ENCODE measurements around the gene OTUD3.

Gene OTUD3, protein sequence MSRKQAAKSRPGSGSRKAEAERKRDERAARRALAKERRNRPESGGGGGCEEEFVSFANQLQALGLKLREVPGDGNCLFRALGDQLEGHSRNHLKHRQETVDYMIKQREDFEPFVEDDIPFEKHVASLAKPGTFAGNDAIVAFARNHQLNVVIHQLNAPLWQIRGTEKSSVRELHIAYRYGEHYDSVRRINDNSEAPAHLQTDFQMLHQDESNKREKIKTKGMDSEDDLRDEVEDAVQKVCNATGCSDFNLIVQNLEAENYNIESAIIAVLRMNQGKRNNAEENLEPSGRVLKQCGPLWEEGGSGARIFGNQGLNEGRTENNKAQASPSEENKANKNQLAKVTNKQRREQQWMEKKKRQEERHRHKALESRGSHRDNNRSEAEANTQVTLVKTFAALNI

DNA sequence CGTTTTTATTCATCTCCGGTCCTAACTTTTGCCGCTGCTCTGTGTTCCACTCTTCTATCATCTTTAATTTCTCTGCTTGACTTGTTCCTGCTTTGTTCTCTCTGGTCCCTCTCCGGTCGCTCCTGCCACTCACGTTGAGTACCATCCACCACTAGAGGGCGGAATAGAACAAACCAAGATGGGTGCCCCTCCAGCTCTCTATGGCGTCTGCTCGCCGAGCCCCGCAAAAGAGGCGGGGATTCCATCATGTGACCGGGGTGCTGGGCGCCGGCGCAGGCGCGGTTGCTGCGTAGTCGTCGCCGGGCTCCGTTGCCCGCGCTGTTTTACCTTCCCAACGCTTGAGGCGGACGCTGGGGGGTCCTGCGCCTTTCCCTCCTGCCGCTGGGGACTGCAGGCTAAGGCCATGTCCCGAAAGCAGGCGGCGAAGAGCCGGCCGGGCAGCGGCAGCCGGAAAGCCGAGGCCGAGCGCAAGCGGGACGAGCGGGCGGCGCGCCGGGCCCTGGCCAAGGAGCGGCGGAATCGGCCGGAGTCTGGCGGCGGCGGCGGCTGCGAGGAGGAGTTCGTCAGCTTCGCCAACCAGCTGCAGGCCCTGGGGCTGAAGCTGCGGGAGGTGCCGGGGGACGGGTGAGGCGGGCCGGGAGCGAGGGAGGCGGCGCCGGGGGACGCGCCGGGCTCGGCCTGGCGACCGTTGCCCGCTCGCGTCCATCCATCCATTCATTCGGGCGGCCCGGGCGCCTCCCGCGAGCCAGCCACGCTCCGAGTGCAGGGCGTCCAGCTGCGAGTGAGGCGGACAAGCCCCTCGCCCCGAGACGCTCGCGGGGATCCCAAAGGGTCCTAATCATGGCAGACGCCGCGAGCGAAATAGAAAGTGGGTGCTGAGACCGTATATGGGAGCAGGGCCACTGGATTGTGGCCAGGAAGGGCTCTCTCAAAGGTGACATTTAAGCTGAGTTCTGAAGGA is at the start of gene OTUD3:
Gene OTUD3 (plus strand): TSS at position 285 of the 961 bp plus-strand sequence. CDS start 119 bp downstream, at position 404.
- no peaks in the 10 kb centered on the region for H4K20me1 ChIP-seq (ENCODE audit: insufficient read depth, low read length)
- H3K27me3 ChIP-seq (ENCODE audit: insufficient read depth, low read length), result peaks cover 3% of the 10 kb centered on the region; the same call in 1 of the 2 replicates
- H3K79me2 ChIP-seq (ENCODE audit: insufficient read depth, low read length), result peaks cover 31% of the 10 kb centered on the region
- TF ChIP-seq, protein P1, sequence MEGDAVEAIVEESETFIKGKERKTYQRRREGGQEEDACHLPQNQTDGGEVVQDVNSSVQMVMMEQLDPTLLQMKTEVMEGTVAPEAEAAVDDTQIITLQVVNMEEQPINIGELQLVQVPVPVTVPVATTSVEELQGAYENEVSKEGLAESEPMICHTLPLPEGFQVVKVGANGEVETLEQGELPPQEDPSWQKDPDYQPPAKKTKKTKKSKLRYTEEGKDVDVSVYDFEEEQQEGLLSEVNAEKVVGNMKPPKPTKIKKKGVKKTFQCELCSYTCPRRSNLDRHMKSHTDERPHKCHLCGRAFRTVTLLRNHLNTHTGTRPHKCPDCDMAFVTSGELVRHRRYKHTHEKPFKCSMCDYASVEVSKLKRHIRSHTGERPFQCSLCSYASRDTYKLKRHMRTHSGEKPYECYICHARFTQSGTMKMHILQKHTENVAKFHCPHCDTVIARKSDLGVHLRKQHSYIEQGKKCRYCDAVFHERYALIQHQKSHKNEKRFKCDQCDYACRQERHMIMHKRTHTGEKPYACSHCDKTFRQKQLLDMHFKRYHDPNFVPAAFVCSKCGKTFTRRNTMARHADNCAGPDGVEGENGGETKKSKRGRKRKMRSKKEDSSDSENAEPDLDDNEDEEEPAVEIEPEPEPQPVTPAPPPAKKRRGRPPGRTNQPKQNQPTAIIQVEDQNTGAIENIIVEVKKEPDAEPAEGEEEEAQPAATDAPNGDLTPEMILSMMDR (IDR thresholded peaks at IDR 0.05; ENCODE audit: low read length), result peak; percentile 91
- no peak for TF ChIP-seq EZH2 (IDR thresholded peaks at IDR 0.05; ENCODE audit: borderline replicate concordance, low read length)
- H2AFZ ChIP-seq (ENCODE audit: low read length), result peak within 1 kb of the TSS; percentile 54
- H3F3A ChIP-seq (ENCODE audit: insufficient read depth, low read length), result no peaks in the 10 kb centered on the region
- peak within 1 kb of the TSS; percentile 88 for H3K9ac ChIP-seq (ENCODE audit: low read length)
- H3K4me1 ChIP-seq (ENCODE audit: insufficient read depth, low read length, severe bottlenecking), result peaks cover 22% of the 10 kb centered on the region
- H3K4me3 ChIP-seq (ENCODE audit: low read depth, low read length, poor library complexity, severe bottlenecking), result peak within 1 kb of the TSS; percentile 80
- H3K36me3 ChIP-seq (ENCODE audit: insufficient read depth, low read length), result peaks cover 3% of the 10 kb centered on the region
- H3K9me3 ChIP-seq (ENCODE audit: low read length), result no peaks in the 10 kb centered on the region
- H3K27ac ChIP-seq (ENCODE audit: low read depth, low read length, poor library complexity, severe bottlenecking), result no peak within 1 kb of the TSS
- H3K9me2 ChIP-seq (ENCODE audit: low read depth, low read length), result no peaks in the 10 kb centered on the region
- H3K4me2 ChIP-seq (ENCODE audit: low read length), result peak within 1 kb of the TSS; percentile 82

- no peak overlapping the region for H3K4me2 ChIP-seq (ENCODE audit: low read length)
- H4K20me1 ChIP-seq (ENCODE audit: insufficient read depth, low read length), result no peaks in the 10 kb centered on the region
- H3F3A ChIP-seq (ENCODE audit: insufficient read depth, low read length), result no peaks in the 10 kb centered on the region
Observed at GRCh38 chr1:19835578-19835977, 46.6 kb upstream of the OTUD3 start.

DNA sequence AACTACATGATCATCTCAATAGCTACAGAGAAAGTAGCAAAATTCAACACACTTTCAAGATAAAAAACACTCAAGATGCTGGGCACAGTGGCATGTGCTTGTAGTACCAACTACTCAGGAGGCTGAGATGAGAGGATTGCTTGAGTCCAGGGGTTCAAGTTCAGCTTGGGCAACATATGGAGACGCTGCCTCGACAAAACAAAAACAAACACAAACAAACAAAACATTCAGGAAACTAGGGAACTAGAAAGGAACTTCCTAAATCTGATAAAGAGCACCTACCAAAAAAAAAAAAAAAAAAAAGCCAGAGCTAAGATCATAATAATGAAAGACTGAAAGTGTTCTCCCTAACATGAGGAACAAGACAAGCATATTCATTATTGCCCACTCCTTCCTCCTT is 44.3 kb upstream of the OTUD3 start:
- no peak overlapping the region for H3K9ac ChIP-seq (ENCODE audit: low read length)
- no peak overlapping the region for H2AFZ ChIP-seq (ENCODE audit: low read length)
- H3K36me3 ChIP-seq (ENCODE audit: insufficient read depth, low read length), result no peaks in the 10 kb centered on the region
- H3K27ac ChIP-seq (ENCODE audit: low read depth, low read length, poor library complexity, severe bottlenecking), result no peak overlapping the region
- no peak for TF ChIP-seq EZH2 (IDR thresholded peaks at IDR 0.05; ENCODE audit: borderline replicate concordance, low read length)
- TF ChIP-seq, protein P1 (IDR thresholded peaks at IDR 0.05; ENCODE audit: low read length), result no peak
- no peaks in the 10 kb centered on the region for H3K9me3 ChIP-seq (ENCODE audit: low read length)
- no peaks in the 10 kb centered on the region for H4K20me1 ChIP-seq (ENCODE audit: insufficient read depth, low read length)
- H3K4me2 ChIP-seq (ENCODE audit: low read length), result no peak overlapping the region
- no peaks in the 10 kb centered on the region for H3K79me2 ChIP-seq (ENCODE audit: insufficient read depth, low read length)
- H3K4me3 ChIP-seq (ENCODE audit: low read depth, low read length, poor library complexity, severe bottlenecking), result no peak overlapping the region
- no peaks in the 10 kb centered on the region for H3F3A ChIP-seq (ENCODE audit: insufficient read depth, low read length)
- no peaks in the 10 kb centered on the region for H3K9me2 ChIP-seq (ENCODE audit: low read depth, low read length)
- H3K27me3 ChIP-seq (ENCODE audit: insufficient read depth, low read length), result no peaks in the 10 kb centered on the region
- H3K4me1 ChIP-seq (ENCODE audit: insufficient read depth, low read length, severe bottlenecking), result no peaks in the 10 kb centered on the region

More at GRCh38 chr1:19835578-19835977, 46.6 kb upstream of the OTUD3 start:
- no peak overlapping the region for H2AFZ ChIP-seq (ENCODE audit: low read length)
- H3K27me3 ChIP-seq (ENCODE audit: insufficient read depth, low read length), result peaks cover 4% of the 10 kb centered on the region; the same call in 1 of the 2 replicates
- H3K9me3 ChIP-seq (ENCODE audit: low read length), result no peaks in the 10 kb centered on the region
- H3K9ac ChIP-seq (ENCODE audit: low read length), result no peak overlapping the region
- no peaks in the 10 kb centered on the region for H3K4me1 ChIP-seq (ENCODE audit: insufficient read depth, low read length, severe bottlenecking)
- H3K4me3 ChIP-seq (ENCODE audit: low read depth, low read length, poor library complexity, severe bottlenecking), result no peak overlapping the region
- H3K9me2 ChIP-seq (ENCODE audit: low read depth, low read length), result no peaks in the 10 kb centered on the region
- H3K27ac ChIP-seq (ENCODE audit: low read depth, low read length, poor library complexity, severe bottlenecking), result no peak overlapping the region
- no peaks in the 10 kb centered on the region; the same call in 1 of the 2 replicates for H3K36me3 ChIP-seq (ENCODE audit: insufficient read depth, low read length)
- no peaks in the 10 kb centered on the region for H3K79me2 ChIP-seq (ENCODE audit: insufficient read depth, low read length)
- TF ChIP-seq, protein P1 (IDR thresholded peaks at IDR 0.05; ENCODE audit: low read length), result no peak
- TF ChIP-seq EZH2 (IDR thresholded peaks at IDR 0.05; ENCODE audit: borderline replicate concordance, low read length), result no peak
